ENCODE data around the gene NAV2.

DNA sequence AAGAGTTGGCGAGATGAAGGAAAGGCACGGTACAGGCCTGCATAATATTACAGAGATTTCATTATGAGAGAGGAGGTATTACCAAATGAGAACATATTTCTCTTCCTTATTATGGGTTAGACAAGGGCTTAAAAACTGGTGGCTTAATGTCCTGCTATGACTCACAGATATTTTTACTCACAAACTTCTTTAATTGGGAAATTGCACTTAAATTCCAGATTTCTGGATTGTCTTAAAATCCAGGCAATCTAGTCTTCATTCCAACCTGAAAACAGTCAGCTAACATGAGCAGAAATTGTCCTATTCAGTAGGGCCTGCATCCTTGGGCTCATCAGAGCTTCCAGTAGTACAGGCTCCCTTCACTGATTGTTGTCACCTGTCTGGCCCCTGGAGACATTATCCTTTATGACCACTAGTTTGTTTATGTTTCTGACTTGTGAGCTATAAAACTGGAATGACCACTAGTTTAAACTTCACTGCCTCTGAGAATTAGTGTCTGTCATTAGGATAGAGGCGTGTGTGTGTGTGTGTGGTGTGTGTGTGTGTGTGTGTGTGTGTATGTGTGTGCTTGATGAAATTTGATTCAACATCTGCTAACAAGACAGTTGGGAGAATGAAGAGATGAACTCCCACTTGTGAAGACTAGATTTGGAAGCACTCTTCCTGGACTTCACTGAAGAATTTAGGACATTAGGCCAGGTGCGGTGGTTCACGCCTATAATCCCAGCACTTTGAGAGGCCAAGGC, 422.5 kb downstream of the NAV2 start:
- TF ChIP-seq, protein P1, sequence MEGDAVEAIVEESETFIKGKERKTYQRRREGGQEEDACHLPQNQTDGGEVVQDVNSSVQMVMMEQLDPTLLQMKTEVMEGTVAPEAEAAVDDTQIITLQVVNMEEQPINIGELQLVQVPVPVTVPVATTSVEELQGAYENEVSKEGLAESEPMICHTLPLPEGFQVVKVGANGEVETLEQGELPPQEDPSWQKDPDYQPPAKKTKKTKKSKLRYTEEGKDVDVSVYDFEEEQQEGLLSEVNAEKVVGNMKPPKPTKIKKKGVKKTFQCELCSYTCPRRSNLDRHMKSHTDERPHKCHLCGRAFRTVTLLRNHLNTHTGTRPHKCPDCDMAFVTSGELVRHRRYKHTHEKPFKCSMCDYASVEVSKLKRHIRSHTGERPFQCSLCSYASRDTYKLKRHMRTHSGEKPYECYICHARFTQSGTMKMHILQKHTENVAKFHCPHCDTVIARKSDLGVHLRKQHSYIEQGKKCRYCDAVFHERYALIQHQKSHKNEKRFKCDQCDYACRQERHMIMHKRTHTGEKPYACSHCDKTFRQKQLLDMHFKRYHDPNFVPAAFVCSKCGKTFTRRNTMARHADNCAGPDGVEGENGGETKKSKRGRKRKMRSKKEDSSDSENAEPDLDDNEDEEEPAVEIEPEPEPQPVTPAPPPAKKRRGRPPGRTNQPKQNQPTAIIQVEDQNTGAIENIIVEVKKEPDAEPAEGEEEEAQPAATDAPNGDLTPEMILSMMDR (IDR thresholded peaks at IDR 0.05) = no peak
- no peak for TF ChIP-seq EP300 (IDR thresholded peaks at IDR 0.05)
- no peak for TF ChIP-seq POLR2AphosphoS5 (IDR thresholded peaks at IDR 0.05)
- TF ChIP-seq POLR2A (IDR thresholded peaks at IDR 0.05) = no peak
